CD4-positive, alpha-beta T cell treated with Interleukin-17A for 1 hour (primary cell): ENCODE measurements around the gene ITPR2.
"Not testable (repeated sequence)": the region's sequence is repeated elsewhere in the genome, so short reads cannot be mapped to it uniquely, and the experiment has no call there.

ENCODE experiments used
- DNase-seq: peaks from one replicate; pipeline ENCODE4 v3.0.0-alpha.2; 2020

ITPR2 gene

DNA sequence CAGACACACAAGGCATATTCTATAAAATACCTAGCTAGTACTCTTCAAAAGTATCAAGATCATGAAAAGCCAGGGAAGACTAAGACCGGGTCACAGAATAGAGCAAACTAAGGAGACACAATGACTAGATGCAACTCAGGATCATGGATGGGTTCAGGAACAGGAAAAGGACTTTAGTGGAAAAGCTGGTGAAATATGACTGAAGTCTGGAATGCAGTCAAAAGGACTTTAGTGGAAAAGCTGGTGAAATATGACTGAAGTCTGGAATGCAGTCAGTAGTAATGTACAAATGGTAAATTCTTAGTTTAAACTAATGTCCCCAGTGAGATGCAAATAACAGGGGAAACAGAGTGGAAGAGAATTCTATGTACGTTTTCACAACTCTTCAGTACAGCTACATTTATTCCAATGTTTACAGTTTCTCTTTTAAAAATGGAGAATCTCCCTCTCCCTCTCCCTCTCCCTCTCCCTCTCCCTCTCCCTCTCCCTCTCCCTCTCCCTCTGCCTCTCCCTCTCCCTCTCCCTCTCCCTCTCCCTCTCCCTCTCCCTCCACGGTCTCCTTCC lies 49.1 kb downstream of the ITPR2 start:
- DNase-seq: not testable (repeated sequence)

DNA sequence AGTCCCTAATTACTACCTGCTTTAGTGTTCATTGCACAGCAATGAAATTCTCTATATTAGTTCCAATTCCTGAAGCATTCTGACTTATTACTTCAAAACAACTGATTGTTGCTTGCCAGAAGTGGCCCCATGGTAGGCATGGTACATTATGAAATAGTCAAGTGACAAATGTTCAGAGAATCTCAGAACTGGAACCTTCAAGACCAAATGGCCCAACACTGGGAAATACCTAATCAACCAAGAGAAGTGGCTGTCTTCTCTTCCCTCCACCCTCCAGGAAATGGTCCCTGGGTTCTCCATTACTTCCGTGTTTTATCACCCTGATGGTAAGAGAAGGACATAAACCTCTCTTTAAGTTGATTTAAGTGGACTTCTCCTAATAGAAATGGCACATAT lies 49.9 kb downstream of the ITPR2 start:
- DNase-seq: no peak

DNA sequence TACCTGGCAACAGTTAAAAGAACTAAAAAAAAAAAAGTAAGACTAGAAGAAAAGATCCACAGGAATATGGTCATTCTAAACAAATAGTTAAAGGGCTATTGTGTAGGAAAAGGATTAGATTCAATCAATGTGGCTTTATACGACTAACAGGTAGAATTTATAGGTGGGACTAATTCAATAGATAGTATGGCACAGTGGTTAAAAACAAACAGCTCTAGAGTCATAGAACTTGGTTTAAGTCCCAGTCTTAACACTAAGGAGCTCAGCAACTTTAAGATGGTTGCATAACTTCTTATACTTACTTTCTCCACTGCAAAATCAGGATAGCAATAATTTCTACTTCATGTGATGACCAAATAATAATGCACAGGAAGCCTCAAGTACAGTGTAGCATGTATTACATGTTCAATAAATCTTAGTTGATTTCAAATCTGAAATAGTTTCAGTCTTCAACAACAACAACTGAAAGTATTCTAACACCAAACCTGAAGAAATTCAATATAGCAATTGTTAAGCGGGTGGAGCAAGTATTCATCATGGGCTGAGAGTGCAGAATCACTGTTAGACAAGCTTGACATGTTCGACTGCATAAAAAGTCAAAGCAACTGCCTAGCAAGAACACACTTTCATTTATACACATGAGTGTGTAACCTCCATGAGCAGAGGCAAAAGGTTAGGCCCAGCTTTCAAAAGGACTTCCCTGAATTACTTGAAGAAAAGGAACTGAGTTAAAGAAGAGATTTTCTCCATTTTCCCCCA lies 50.4 kb downstream of the ITPR2 start:
- DNase-seq: no peak

DNA sequence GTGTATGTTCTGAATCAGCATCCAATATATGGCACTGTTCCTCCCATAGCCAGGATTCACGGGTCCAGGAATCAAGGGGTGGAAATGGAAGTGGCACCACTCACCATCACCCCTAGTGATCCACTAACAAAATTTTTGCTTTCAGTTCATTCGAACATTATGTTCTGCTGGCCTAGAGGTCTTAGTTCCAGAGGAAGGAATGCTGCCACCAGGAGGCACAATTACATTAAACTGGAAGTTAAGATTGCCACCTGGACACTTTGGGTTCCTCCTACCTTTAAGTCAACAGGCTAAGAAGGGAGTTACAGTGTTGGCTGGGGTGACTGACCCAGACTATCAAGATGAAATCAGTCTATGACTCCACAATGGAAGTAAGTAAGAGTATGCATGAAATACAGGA lies 52.3 kb downstream of the ITPR2 start:
- DNase-seq: not testable (repeated sequence)

DNA sequence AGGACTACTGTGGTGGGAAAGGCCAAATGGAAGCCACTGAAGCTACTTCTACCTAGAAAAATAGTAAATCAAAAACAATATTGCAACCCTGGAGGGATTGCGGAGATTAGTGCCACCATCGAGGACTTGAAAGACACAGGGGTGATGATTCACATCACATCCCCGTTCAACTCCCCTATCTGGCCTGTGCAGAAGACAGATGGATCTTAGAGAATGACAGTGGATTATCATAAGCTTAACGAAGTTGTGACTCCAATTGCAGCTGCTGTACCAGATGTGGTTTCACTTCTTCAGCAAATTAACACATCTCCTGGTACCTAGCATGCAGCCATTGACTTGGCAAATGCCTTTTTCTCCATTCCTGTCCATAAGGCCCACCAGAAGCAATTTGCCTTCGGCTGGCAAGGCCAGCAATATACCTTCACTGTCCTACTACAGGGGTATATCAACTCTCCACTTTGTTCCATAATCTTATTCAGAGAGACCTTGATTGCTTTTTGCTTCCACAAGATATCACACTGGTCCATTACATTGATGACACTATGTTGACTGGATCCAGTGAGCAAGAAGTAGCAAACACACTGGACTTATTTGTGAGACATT lies 54.7 kb downstream of the ITPR2 start:
- DNase-seq: not testable (repeated sequence)

DNA sequence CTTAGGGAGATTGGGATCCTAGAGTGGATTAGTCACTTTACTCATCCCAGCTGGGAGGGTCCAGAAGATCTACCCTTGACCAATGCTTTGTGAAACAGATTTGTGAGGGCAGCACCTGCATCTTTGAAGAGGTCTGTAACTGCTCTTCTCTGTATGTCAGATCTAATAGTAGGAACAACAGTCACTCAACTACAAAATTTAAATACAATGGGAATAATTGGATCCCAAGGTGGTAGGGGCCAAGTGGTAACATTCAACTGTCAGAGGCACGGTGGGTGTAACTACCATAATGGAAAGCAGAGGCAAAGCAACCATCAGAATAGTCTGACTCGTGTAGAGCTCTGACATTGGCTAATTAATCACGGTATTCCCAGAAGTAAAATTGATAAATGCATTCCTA lies 55.8 kb downstream of the ITPR2 start:
- DNase-seq: no peak

DNA sequence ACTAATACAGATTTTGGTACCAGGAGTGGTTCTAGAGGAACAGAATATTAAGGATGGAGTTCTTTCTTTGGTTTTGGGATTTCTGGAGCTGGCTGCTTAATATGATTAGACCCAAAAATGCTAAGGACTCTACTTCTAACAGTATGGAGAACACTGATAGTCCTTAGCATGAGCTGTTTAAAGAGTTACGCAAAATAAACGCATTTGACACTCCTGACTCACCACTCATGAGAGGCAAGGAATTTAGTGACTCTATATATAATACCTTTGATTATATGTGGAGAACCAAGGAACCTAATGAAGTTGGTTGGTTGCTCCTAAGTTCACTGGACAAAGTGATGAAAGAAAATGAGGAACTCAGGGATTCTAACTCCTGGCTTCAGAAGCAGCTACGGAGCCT lies 57.0 kb downstream of the ITPR2 start:
- DNase-seq: not testable (repeated sequence)

DNA sequence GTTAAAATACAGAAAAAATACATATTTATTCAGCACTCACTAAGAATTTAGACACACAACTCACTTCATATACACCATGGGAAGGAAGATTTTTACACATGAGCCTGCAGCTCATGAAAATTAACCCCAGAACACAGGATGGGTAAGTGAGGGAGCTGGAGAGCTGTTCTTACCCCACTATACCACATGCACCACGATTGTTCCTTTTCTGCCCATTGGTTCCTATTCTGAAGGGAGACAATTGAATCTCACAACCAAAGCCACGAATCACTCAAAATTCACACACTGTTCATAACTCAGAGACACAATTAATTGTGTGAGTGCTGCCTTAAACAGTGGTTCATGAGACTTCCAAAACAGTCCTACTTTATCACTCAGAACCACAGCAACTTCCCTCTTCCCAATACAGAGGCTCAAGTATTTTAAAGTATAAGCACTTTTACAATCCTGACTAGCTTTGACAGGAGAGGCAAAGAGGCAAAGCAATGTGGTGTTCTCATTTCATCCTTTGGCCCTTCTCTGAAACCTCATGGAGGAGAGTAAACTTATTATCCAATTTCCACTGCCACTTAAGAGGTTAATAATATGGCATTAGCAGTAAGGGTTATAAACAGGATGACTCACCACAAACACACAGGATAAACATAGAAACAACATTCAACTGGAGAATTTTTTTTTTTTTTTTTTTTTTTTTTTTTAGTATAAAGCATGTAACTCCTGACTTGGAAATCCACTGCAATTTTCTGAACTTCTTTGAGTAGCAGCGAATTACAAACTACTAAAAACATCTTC lies 59.5 kb downstream of the ITPR2 start:
- no peak for DNase-seq

DNA sequence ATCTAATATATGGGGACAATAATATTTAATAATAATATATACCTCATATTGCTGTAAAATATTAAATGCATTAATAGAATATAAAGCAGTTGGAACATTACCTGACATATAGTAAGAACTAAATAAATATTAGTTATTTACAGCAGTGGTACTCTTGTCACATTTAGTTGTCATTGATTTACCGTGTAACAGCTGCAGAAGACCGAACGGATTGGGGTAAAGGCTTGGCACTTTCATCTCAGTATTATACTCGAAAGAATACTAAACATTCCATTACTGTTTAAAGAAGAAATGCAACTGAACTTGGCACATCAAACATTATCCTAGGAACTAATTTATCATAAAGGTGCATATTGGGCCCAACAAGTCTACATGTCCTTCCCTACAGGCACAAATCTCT lies 61.1 kb downstream of the ITPR2 start:
- DNase-seq: no peak

DNA sequence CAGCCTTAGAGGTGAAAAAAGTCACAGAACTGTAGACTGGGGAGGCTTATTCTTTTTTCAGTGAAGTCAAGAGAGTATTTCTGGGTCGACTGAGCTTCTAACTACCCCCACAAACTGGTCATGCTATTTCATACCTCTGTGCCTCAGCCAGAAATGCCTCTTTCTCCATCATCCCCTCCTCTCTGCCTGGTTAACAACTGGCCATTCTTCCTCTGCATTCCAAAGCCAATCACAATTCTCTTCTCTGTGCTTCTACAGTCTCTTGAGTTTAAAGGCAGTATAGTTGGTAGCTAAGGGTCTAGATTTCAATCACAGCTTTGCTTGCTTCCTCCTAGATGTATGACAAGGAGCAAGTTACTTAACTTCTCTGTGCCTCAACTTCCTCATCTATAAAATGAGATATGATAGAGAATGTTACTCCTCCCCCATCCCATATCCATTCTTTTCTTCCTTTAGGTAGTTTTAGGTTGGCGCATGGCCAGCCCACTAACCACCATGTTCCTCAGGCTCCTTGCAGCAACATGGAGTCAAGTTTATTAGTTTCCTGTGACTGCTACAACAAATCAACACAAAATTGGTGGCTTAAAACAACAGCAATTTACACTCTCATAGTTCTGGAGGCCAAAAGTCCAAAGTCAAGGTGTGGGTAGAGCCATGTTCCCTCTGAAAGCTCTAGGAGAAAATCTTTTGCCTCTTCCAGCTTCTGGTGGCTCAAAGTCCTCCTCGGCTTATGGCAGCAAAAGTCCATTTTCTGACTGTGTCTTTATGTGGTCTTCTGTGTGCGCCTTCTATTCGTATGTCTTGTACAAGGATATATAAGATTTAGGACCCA lies 62.5 kb downstream of the ITPR2 start:
- DNase-seq: no peak

DNA sequence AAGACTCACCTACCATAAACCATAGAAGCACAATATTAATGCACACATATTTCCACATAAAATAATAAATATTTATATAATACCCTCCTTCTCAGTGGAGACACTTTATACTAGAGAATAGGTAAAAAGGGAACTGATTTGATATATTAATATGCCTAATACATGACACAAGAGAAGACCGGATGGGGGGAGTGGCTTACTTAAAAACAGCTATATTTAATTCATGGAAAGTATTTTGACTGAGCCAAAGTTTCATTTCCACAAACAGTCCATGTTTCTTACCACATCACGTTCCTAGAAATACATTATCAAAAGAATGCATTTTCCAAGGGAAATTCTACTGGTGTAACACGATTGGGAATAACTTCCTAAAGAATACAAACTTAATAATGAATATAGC lies 63.4 kb downstream of the ITPR2 start:
- DNase-seq: no peak

DNA sequence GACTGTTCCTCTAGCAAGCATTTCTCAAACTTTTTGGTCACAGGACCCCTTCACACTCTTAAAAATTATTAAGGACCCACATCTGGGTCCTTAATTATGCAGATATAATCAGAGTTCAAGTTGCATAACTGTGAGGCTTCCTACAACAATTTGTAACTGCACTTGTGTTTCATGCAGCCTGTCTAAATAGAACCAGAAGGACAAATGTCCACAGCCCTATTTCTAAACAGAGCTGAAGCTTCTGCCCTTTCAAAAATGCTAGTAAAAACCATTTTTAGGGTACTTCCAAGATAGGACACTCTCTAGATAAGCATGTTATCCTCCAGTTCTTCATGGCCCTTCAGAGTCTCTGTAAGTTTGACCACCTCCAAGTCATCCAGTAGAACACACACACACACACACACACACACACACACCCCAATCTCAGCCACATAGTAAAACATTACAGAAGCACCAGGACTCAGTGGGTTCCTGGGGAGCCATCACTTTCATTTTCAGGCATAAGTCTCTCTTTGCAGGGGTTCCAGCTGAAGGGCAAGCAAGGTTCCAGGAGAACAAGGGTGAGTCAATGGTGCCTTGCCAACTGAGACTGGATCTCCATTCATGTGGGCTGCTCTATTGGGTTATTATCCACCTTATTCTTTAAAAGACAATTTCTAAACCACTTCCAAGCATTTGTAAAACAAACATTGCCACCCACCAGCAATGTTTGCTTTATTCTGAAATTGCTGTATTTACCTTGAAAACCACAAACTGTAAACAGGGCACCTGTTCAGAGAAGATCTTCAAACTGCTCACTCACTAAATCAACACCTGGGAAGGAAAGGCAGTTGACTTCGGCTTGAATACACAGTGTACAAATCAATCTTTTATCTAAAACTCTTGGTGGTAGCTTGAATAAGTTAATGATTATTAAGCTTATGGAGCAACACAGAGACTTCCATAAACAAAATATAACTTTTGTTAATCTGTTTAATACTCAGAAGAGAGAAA lies 64.1 kb downstream of the ITPR2 start:
- DNase-seq: no peak

DNA sequence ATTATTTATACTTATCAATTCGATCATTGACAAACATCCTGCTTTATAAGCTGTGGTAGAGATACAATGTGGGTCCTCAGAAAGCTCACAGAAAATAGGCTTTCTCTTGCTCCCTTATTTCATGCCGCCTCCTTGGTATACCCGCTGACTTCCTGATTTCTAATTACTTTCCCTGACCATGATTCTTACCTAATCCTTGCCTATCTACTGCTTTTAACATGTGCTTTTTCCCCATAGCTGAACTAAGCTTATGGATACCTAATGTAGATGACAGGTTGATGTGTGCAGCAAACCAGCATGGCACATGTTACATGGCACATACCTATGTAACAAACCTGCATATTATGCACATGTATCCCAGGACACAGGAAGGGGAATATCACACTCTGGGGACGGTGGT lies 65.1 kb downstream of the ITPR2 start:
- no peak for DNase-seq

DNA sequence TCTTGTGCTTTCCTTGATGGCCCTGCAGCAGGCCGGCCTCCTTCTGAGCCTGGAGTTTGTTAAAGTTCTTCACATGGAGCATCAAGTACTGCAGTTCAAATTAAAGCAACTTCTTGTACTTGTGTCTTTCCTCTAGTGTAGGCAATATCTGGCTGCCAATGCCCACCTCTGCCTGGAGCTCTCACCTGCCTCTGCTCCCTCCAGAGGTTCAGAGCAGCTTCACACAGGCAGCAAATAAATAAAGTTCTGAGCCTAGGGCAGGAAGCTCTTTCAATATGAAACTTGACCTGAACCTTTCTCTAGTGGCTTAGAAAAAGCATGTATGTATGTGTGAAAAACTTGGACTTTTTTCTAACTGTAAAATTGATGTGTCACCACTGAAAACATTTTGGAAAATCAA lies 65.9 kb downstream of the ITPR2 start:
- no peak for DNase-seq

DNA sequence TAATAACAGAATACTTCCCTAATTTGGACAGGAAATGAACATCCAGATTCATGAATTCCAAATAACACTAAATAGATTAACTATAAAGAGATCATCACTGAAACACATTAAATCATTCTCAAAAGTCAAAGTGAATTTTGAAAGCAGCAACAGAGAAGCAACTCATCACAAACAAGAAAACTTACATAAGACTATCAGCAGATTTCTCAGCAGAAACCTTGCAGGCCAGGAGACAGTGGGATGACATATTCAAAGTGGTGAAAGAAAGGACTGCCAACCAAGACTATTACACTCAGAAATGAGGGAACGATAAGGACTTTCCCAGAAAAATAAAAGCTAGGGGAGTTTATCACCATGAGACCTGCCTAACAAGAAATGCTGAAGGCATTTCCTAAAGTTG lies 70.8 kb downstream of the ITPR2 start:
- no peak for DNase-seq

DNA sequence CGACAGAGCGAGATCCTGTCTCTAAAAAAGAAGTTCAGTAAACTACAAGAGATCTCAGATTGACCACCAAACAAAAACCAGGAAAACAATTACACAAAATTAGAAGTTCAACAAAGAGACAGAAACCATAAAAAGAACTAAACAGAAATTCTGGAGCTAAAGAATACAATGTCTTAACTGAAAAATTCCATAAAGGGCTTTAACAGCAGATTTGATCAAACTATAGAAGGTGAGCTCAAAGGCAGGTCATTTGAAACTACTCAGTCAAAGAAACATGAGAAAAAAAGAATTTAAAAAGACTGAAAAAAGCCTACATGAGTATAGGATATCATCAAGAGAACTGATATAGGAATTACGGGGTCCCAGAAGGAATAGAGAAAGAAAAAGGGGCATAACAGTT lies 71.2 kb downstream of the ITPR2 start:
- DNase-seq: no peak

DNA sequence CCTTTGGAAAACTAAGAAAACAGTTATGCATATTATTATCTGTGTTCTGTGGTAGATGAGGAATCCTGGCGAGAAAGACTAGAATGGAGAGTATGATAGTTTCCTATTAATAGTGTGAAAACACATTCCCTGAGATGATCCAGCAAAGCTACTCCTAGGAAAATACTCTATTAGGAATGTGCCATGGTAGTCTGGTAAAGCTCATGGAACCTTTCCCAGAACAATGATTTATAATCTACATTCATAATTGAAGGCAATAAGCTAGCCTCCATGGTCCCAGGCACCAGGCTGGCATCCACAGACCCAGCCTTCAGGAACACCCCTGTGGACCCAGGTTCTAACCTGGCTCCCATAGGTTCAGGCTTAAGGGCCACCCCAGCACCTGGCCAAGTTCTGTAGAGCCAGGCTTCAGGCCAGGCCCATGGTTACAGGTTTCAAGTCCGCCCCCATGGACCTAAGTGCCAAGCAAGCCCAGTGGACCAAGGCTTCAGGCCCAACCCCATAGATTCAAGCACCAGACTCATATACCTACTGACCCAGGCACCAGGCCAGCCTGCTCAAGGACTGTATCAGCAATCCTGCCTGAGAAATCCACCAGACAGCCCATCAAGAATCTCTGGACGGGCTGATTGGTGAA lies 72.2 kb downstream of the ITPR2 start:
- DNase-seq: no peak

DNA sequence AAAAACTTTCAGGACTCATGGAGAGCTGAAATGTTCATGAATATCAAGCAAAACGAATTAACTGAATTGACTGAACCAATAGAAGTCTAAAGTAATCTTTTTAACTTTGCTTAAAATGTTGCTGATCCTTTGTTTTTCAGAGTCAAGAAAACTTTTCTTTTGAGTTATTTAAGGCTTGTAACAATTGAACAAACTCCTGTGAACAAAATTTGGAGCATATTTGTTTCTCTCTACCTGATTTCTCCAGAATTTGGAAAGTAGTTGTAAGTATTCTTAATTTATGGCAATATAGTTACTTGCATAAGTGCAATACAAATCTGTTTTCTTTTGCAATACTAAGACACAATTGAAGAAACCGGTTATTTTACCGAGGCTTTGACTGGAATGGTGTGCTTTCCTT lies 77.6 kb downstream of the ITPR2 start:
- not testable (repeated sequence) for DNase-seq

DNA sequence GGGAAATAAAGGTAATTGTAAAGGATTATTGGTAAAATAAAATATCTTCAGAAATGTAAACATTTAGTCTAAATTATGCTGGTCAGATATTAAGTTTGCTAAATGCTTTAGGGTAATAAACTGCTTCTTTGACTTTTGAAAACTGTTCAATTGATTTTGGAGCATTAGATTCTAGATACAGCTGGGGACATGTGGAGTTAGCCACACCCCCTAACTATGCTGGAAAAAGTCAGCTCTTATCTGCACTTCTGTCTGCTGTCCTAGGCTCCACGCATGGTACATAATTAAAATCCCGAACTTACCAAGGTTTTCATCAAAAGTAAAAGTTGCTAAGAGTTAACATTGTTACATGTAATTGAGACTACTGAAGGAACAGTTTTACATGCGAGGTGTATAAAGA lies 78.8 kb downstream of the ITPR2 start:
- DNase-seq: no peak

DNA sequence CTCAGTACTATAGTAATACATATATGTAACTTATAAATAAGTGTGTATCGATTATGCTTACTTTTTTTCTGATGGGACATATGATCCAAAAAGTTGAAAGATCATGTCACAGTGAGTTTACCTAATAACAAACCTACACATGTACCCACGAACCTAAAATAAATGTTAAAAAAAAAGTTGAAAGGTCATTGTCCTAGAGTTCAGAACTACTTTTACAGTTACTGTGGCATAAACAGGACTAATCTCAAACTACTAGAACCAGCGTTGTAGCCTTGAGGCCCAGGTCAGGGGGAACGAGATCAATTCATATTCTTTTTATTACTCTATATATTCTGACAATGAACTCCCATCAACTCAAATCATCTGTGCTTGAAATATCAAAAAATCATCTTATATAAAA lies 81.8 kb downstream of the ITPR2 start:
- no peak for DNase-seq
